Osteoblast (primary cell): ENCODE measurements around the gene TSPOAP1. TPM values are rescaled to one million over a fixed set of nuclear protein-coding genes. Genes with fewer than 3 reads are reported as not detected.
A peak's percentile ranks its signal among the peaks of the same experiment; 100 is the strongest.

ENCODE experiments used
- DNase-seq: peaks from one replicate; pipeline ENCODE4 v3.0.0; 2011; ENCODE audit warnings: low spot score, mixed read lengths; ENCODE audit not compliant: insufficient read length; ENCODE audit errors: missing footprints
- H2AFZ ChIP-seq: 2 replicates; pipeline ENCODE4 v1.6.0; 2011; ENCODE audit warnings: mild to moderate bottlenecking, low read length
- H3K27ac ChIP-seq: 2 replicates; pipeline ENCODE4 v1.5.1; 2011; ENCODE audit warnings: mild to moderate bottlenecking, low read depth, low read length, moderate library complexity
- H3K27me3 ChIP-seq: 2 replicates; pipeline ENCODE4 v1.6.0; 2012; ENCODE audit warnings: mild to moderate bottlenecking, control low read depth, inconsistent platforms, low read length, moderate library complexity; ENCODE audit not compliant: insufficient read depth
- H3K36me3 ChIP-seq: 2 replicates; pipeline ENCODE4 v1.5.1; 2011; ENCODE audit warnings: mild to moderate bottlenecking, low read length, control low read depth, moderate library complexity; ENCODE audit not compliant: insufficient read depth
- H3K4me1 ChIP-seq: 2 replicates; pipeline ENCODE4 v1.5.1; 2011; ENCODE audit warnings: mild to moderate bottlenecking, low read length, control low read depth, moderate library complexity; ENCODE audit not compliant: insufficient read depth
- H3K4me2 ChIP-seq: 2 replicates; pipeline ENCODE4 v1.6.0; 2011; ENCODE audit warnings: mild to moderate bottlenecking, low read length; ENCODE audit not compliant: insufficient read depth
- H3K4me3 ChIP-seq: fragments of 200-600 bp; sonication (generic); 3 replicates; pipeline ENCODE4 v1.5.1; 2012; ENCODE audit warnings: mild to moderate bottlenecking, low read length, inconsistent platforms; ENCODE audit not compliant: insufficient read depth
- H3K79me2 ChIP-seq: 2 replicates; pipeline ENCODE4 v1.6.0; 2012; ENCODE audit warnings: mild to moderate bottlenecking, low read length, control low read depth, inconsistent platforms; ENCODE audit not compliant: insufficient read depth
- H3K9me3 ChIP-seq: 2 replicates; pipeline ENCODE4 v1.5.1; 2011; ENCODE audit warnings: low read depth, low read length, control low read depth
- H4K20me1 ChIP-seq: 2 replicates; pipeline ENCODE4 v1.6.0; 2012; ENCODE audit warnings: mild to moderate bottlenecking, low read length, control low read depth; ENCODE audit not compliant: insufficient read depth
- total RNA-seq: library from RNA; depleted of rRNA; stranded (reverse); fragments of >200 nt; gene quantifications from 2 replicates; pipeline ENCODE4 v1.2.3, GENCODE V29; 2012
- TF ChIP-seq, protein P1 (sequence below): IDR thresholded peaks from 2 replicates; pipeline ENCODE4 v1.5.1; 2011; ENCODE audit warnings: mild to moderate bottlenecking, low read depth, low read length, moderate library complexity; ENCODE audit errors: extremely low read depth

The TSPOAP1 gene
- total RNA-seq, 1 donor, result 4.3 TPM

DNA sequence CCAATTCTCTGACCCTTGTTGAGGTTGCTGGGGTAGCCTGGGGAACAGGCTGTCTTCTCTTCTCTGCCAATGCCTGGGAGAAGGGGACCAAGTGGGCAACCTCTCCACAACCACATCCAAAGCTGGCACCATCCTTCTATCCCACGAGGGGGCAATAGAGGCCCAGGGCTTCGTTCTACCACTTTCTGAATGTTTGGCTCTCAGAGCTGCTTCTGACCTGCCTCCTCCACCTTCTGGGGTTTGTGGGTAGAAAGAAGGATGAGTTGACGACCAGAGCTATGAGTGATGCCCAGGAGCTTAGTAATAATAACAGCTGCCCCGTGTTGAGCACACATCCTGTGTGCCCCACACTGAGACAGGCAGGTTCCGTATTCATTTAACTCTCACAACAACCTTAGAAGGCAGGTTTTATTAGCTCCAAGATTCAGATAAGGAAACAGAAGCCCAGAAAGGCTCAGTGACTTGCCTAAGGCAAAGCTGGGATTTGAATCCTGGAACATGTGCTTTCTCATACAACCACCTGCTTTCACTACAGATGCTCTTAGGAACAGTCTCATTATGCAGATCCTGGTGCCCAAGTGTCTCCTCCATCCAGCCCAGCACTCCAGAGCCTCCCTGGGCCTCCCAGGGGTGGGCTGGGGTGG, 11.1 kb downstream of the TSPOAP1 start:
- peak overlapping the region; percentile 13 for H3K4me2 ChIP-seq
- no peak overlapping the region for H3K4me3 ChIP-seq
- no peaks in the 10 kb centered on the region for H3K79me2 ChIP-seq
- DNase-seq, result peak; percentile 98
- no peaks in the 10 kb centered on the region for H4K20me1 ChIP-seq
- no peaks in the 10 kb centered on the region for H3K27me3 ChIP-seq
- H3K9me3 ChIP-seq, result no peaks in the 10 kb centered on the region
- H3K27ac ChIP-seq, result no peak overlapping the region
- H3K4me1 ChIP-seq, result no peaks in the 10 kb centered on the region
- TF ChIP-seq, protein P1, sequence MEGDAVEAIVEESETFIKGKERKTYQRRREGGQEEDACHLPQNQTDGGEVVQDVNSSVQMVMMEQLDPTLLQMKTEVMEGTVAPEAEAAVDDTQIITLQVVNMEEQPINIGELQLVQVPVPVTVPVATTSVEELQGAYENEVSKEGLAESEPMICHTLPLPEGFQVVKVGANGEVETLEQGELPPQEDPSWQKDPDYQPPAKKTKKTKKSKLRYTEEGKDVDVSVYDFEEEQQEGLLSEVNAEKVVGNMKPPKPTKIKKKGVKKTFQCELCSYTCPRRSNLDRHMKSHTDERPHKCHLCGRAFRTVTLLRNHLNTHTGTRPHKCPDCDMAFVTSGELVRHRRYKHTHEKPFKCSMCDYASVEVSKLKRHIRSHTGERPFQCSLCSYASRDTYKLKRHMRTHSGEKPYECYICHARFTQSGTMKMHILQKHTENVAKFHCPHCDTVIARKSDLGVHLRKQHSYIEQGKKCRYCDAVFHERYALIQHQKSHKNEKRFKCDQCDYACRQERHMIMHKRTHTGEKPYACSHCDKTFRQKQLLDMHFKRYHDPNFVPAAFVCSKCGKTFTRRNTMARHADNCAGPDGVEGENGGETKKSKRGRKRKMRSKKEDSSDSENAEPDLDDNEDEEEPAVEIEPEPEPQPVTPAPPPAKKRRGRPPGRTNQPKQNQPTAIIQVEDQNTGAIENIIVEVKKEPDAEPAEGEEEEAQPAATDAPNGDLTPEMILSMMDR, result peak; percentile 91
- no peaks in the 10 kb centered on the region for H3K36me3 ChIP-seq
- peak overlapping the region; percentile 42 for H2AFZ ChIP-seq

DNA sequence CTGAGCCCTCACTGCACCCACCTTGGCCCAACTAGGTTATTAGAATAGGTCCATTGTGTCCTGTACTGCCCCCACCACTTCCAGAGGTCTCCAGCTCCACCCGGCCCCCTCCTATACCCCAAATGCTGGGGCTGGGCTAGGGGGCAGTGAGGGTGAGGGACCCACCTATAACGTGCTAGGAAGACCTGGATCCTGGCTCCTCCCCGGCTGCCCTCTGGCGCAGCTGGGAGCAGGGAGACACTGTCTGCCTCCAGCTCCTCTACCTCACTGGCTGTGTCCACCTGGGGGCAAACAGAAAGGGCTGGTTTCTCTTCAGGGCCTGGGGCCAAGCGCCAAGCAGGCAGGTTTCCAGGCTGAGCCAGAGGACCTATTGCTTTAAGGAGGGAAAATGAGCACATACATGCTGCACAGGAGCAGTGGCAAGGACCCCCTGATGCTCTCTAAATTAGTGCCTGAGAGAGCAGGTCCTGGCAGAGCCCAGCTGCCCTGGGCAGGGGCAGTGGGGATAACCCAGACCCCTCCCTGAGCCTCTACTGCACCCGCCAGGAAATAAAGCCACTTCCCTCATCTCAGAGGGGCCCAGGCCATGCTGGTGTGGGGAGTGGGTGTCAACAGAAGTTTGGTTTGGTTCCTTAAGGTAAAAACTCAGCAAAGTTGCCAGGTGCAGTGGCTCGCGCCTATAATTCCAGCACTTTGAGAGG, 12.2 kb downstream of the TSPOAP1 start:
- Histone ChIP-seq H3K4me2 (no peak overlapping the region), H3K27me3 (no peaks in the 10 kb centered on the region), H3K4me1 (no peaks in the 10 kb centered on the region), H3K36me3 (no peaks in the 10 kb centered on the region), H3K79me2 (no peaks in the 10 kb centered on the region), H3K9me3 (no peaks in the 10 kb centered on the region), H3K27ac (no peak overlapping the region), H3K4me3 (no peak overlapping the region), H2AFZ (no peak overlapping the region), H4K20me1 (no peaks in the 10 kb centered on the region)
- TF ChIP-seq, protein P1, result no peak
- peak; percentile 27 for DNase-seq

DNA sequence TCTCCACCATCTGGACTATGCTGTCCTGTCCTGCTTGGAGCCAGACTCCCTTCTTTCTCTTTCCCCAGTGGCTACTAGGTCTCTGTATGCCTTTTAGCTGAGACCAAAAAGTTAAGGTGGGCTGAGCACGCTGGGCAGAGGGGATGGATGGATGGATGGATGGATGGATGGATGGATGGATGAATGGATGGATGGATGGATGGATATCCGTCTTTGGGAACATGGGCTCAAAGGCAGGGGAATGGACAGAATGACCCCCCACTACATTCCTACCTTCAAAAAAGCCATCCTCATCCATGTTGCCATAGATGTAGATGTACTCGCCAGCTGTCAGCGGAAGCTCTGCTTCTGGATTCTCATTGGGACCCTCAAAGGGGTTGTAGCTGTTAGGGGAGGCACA, 12.8 kb downstream of the TSPOAP1 start:
- Histone ChIP-seq H3K36me3 (no peaks in the 10 kb centered on the region), H2AFZ (no peak overlapping the region), H3K9me3 (no peaks in the 10 kb centered on the region), H3K4me1 (no peaks in the 10 kb centered on the region), H3K27me3 (no peaks in the 10 kb centered on the region), H4K20me1 (no peaks in the 10 kb centered on the region), H3K79me2 (no peaks in the 10 kb centered on the region), H3K4me2 (no peak overlapping the region), H3K4me3 (no peak overlapping the region), H3K27ac (no peak overlapping the region)
- TF ChIP-seq, protein P1, result no peak
- DNase-seq, result peak; percentile 54

DNA sequence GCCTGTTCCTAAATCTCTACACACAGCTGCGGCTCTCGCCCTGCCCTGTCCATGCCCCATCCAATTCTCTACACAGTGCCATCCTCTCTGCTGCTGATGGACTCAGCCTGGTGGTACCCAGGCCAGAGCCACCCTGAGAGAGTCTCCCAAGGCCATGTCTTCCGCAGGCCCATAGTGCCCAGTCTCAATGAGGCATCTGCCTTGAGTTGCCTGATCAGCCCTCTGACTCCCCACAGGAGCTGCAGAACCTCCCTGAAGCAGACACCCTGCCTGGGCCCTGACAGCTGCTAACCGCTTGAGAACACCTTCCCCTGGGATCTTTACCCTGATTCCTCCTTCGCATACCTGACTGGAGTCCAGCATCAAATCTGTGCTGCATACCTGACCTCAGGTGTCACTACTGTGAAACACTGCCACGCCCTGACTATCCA, 13.3 kb downstream of the TSPOAP1 start:
- Histone ChIP-seq H3K9me3 (no peaks in the 10 kb centered on the region), H3K4me1 (no peaks in the 10 kb centered on the region), H3K4me3 (no peak overlapping the region), H3K27ac (no peak overlapping the region), H3K4me2 (no peak overlapping the region), H4K20me1 (no peaks in the 10 kb centered on the region), H3K36me3 (no peaks in the 10 kb centered on the region), H3K27me3 (no peaks in the 10 kb centered on the region), H2AFZ (no peak overlapping the region), H3K79me2 (no peaks in the 10 kb centered on the region)
- peak; percentile 19 for DNase-seq
- TF ChIP-seq, protein P1, result no peak
